Progenitor cell of endocrine pancreas (in vitro differentiated cells): ENCODE results near the gene STIM2. TPM values are rescaled to one million over a fixed set of nuclear protein-coding genes. Genes with fewer than 3 reads are reported as not detected.
A peak's percentile ranks its signal among the peaks of the same experiment; 100 is the strongest.

Experiments used
- DNase-seq: peaks from one replicate; pipeline ENCODE4 v3.0.0; 2021; ENCODE audit warnings: low spot score; ENCODE audit not compliant: unreplicated experiment
- H3K27ac Mint-ChIP-seq: 2 replicates; pipeline ENCODE4 v1.8.0; 2021; ENCODE audit warnings: mild to moderate bottlenecking, moderate library complexity, mixed read lengths
- H3K27me3 Mint-ChIP-seq: 2 replicates; pipeline ENCODE4 v1.8.0; 2021; ENCODE audit warnings: mixed read lengths
- H3K36me3 Mint-ChIP-seq: 2 replicates; pipeline ENCODE4 v1.8.0; 2022; ENCODE audit warnings: mixed read lengths; ENCODE audit not compliant: insufficient read depth
- H3K4me1 Mint-ChIP-seq: 2 replicates; pipeline ENCODE4 v1.8.0; 2021; ENCODE audit warnings: low read depth, mixed read lengths
- H3K4me3 Mint-ChIP-seq: 2 replicates; pipeline ENCODE4 v1.8.0; 2021; ENCODE audit warnings: low read depth, mild to moderate bottlenecking, moderate library complexity, mixed read lengths
- H3K9me3 Mint-ChIP-seq: 2 replicates; pipeline ENCODE4 v1.8.0; 2021; ENCODE audit warnings: low read depth, mixed read lengths
- total RNA-seq: library from RNA; stranded (reverse); gene quantifications from 2 replicates; pipeline ENCODE4 v1.2.1, GENCODE V29; 2021
- TF ChIP-seq, protein P1 (sequence below): fragments of 200-600 bp; sonication (generic); IDR thresholded peaks from one replicate; pipeline ENCODE4 v1.5.0; 2021; ENCODE audit warnings: antibody characterized with exemption, mild to moderate bottlenecking; ENCODE audit not compliant: unreplicated experiment

STIM2 gene
- total RNA-seq, 1 donor from 2014 or later, result 48.7 TPM

DNA sequence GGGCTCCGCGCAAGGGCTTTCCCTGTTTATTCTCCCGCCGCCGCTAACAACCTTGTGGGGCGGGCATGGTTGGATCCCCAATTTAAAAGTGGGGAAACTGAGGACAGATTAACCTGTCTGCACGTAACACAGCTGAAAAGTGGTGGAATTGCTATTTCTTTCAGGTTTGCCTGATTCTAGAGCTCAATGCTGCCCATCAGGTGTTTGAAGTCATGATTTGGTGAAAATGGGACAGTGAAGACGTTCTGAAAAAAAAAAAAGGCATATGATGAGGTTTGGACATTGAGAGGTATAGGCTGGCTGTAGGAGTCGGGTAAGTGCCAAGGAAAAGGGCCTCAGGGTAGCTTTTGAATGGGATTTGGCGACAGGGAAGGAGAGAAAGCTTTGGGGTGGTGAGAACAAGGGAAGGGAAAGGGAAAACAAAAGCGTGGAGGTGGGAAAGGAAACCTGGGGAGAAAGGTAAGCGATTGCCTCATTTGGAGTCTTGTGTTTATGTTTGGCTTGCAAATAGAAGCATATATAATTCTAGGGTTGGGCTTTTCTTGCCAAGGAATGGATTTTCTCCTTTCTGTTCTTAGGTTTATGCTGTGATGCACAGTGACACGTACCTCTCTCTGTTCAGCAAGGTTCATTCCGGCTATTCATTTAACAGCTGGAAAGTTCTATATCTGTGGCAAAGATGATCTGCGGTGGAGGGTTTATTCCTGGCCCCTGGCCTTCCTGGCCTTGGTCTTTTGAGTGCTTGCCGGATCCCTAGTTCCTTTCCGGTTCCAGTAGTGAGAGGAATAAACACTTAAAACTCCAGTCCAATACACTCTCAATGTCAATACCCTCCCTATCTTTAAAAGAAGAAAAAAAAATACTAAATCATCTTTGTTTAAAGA, 2.4 kb upstream of the STIM2 start:
- Mint-ChIP-seq H3K27me3 (peaks cover 3% of the 10 kb centered on the region), H3K4me3 (peak overlapping the region; percentile 85), H3K9me3 (no peaks in the 10 kb centered on the region), H3K27ac (peak overlapping the region; percentile 98), H3K4me1 (peaks cover 37% of the 10 kb centered on the region), H3K36me3 (no peaks in the 10 kb centered on the region)
- no peak for DNase-seq
- TF ChIP-seq, protein P1, sequence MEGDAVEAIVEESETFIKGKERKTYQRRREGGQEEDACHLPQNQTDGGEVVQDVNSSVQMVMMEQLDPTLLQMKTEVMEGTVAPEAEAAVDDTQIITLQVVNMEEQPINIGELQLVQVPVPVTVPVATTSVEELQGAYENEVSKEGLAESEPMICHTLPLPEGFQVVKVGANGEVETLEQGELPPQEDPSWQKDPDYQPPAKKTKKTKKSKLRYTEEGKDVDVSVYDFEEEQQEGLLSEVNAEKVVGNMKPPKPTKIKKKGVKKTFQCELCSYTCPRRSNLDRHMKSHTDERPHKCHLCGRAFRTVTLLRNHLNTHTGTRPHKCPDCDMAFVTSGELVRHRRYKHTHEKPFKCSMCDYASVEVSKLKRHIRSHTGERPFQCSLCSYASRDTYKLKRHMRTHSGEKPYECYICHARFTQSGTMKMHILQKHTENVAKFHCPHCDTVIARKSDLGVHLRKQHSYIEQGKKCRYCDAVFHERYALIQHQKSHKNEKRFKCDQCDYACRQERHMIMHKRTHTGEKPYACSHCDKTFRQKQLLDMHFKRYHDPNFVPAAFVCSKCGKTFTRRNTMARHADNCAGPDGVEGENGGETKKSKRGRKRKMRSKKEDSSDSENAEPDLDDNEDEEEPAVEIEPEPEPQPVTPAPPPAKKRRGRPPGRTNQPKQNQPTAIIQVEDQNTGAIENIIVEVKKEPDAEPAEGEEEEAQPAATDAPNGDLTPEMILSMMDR, result no peak

DNA sequence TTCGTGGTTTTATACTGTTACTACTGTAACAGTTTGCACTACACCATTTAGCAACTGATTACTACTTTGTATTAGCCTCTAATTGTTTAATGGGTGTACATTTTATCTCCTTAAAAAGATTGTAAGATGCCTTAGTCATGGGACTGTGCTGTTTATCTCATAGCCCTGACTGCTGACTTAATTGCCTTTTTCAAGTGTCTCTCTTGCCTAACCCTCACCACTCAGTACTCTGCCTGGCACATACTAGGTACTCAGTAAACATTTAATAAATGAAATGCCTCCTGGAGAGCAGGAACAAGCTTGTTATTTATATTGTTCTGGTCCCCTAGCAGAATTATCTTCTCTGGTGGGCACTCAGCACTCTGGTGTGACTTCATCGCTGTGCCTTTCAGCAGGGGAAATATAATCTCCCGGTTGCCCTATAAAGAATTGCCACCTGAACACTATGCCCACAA, 1.7 kb upstream of the STIM2 start:
- TF ChIP-seq, protein P1, result no peak
- Mint-ChIP-seq H3K36me3 (no peaks in the 10 kb centered on the region), H3K27me3 (no peaks in the 10 kb centered on the region), H3K27ac (peak overlapping the region; percentile 98), H3K4me3 (peak overlapping the region; percentile 85), H3K9me3 (no peaks in the 10 kb centered on the region), H3K4me1 (peaks cover 44% of the 10 kb centered on the region)
- no peak for DNase-seq

DNA sequence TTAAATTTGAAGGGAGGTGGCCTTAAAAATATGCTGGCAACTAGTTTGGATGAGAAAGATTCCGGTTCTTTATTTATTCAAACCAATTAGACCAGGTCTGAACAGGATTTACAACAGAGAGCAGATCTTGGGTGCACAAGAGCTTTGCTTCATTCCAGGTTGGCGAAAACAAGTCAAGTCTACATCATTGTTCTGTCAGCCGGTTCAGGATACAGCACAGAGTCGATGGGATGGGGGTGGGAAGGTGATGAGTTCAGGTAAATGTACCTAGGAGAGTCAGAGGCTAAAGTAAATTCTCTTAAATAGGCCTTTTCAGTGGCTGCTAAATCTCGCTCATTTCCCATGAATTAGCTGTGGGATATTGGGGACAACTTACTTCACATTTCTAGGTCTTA, 882 bp upstream of the STIM2 start:
- peak overlapping the region; percentile 98 for H3K27ac Mint-ChIP-seq
- TF ChIP-seq, protein P1, result no peak
- no peak for DNase-seq
- H3K27me3 Mint-ChIP-seq, result no peaks in the 10 kb centered on the region
- H3K9me3 Mint-ChIP-seq, result no peaks in the 10 kb centered on the region
- H3K4me1 Mint-ChIP-seq, result peaks cover 47% of the 10 kb centered on the region
- no peaks in the 10 kb centered on the region for H3K36me3 Mint-ChIP-seq
- H3K4me3 Mint-ChIP-seq, result peak overlapping the region; percentile 85

DNA sequence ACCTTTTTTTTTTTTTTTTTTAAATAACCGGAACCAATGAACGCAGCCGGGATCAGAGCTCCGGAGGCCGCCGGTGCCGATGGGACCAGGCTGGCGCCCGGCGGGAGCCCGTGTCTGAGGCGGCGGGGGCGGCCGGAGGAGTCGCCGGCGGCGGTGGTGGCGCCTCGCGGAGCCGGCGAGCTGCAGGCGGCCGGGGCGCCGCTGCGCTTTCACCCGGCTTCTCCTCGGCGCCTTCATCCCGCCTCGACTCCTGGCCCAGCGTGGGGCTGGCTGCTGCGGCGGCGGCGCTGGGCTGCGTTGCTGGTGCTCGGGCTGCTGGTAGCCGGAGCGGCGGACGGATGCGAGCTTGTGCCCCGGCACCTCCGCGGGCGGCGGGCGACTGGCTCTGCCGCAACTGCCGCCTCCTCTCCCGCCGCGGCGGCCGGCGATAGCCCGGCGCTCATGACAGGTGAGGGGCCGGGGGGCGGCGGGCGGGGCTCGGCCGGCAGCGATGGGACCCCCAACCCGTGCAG, 337 bp downstream of the STIM2 start:
- peaks cover 51% of the 10 kb centered on the region for H3K4me1 Mint-ChIP-seq
- no peaks in the 10 kb centered on the region for H3K27me3 Mint-ChIP-seq
- H3K9me3 Mint-ChIP-seq, result no peaks in the 10 kb centered on the region
- TF ChIP-seq, protein P1, result no peak
- DNase-seq, result peak; percentile 51
- peak overlapping the region; percentile 99 for H3K4me3 Mint-ChIP-seq
- H3K27ac Mint-ChIP-seq, result peak overlapping the region; percentile 98
- H3K36me3 Mint-ChIP-seq, result no peaks in the 10 kb centered on the region

DNA sequence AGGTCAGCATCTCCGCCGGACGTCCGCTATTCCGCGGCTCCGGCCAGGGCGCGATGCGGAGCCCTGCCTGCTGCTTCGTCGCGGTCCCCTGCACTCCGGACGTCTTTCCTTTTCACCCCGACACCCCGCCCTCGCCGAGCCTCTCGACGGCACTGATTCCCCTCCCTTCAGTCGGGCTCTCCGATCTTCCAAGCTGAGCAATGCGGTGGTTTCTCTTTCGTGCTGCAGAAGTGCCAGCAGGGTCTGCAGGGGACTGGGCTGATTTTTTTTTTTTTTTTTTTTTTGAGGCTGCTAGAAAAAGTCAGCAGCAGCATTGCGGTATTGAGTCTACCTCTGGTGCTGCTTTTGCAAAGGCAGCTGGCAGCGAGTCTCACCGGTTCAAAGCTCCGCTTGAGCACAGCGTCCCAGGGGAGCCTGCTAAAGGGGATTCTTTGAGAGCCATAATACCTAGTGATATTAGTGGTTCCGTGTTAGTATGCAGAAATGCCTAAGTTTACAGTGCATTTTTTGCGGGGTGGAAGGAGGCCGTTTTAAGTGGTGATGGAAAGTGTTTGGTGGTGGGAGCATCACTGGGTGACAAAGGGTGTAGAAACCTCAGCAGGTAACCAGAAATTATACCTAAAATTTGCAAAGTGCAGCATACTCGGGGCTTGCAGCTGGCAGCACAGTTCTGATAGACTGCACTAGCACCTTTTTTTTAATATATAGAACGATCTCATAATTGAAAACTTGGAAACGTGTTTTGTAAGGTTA, 969 bp downstream of the STIM2 start:
- TF ChIP-seq, protein P1, result no peak
- Mint-ChIP-seq H3K4me1 (peaks cover 55% of the 10 kb centered on the region), H3K9me3 (no peaks in the 10 kb centered on the region), H3K36me3 (no peaks in the 10 kb centered on the region), H3K27ac (peak overlapping the region; percentile 97), H3K27me3 (no peaks in the 10 kb centered on the region), H3K4me3 (peak overlapping the region; percentile 99)
- DNase-seq, result peak; percentile 41
